Upper lobe of left lung (tissue), 6 donors: ENCODE results near the gene TPCN1. TPM values are rescaled to one million over a fixed set of nuclear protein-coding genes. Genes with fewer than 3 reads are reported as not detected.
A peak's percentile ranks its signal among the peaks of the same experiment; 100 is the strongest.

Experiments used
- ATAC-seq, 2 donors: fragments of 200-7000 bp; cut with Tn5 transposase; one replicate each; pipeline ENCODE4 v1.9.1; 2022; ENCODE audit warnings: mild to moderate bottlenecking in 2 of 2, moderate library complexity in 2 of 2; ENCODE audit not compliant: low FRiP score in 2 of 2
- DNase-seq, 2 donors: peaks; one replicate each; pipeline ENCODE4 v3.0.0-alpha.2; 2019 to 2020
- H3K27ac ChIP-seq, 4 donors: fragments of 200-600 bp; sonication (generic); one replicate each; pipeline ENCODE4 v1.5.1; 2016 to 2019
- H3K27me3 ChIP-seq, 4 donors: fragments of 200-600 bp; sonication (generic); one replicate each; pipeline ENCODE4 v1.5.1; 2017 to 2019
- H3K36me3 ChIP-seq, 4 donors: fragments of 200-600 bp; sonication (generic); one replicate each; pipeline ENCODE4 v1.5.1; 2016 to 2019
- H3K4me1 ChIP-seq, 4 donors: fragments of 200-600 bp; sonication (generic); one replicate each; pipeline ENCODE4 v1.5.1; 2018 to 2019
- H3K4me3 ChIP-seq, 4 donors: fragments of 200-600 bp; sonication (generic); one replicate each; pipeline ENCODE4 v1.5.1; 2017 to 2019; ENCODE audit warnings: mild to moderate bottlenecking in 2 of 4, moderate library complexity in 1 of 4
- H3K9me3 ChIP-seq, 4 donors: fragments of 200-600 bp; sonication (generic); one replicate each; pipeline ENCODE4 v1.5.1; 2018 to 2019
- CTCF ChIP-seq, 6 experiments: fragments of 450-650 bp in 4 of 6; fragments of 200-600 bp in 2 of 6; sonication (generic) in 2 of 6; IDR thresholded peaks; one replicate each; pipeline ENCODE4 v1.5.1; 2016 to 2019; ENCODE audit warnings: antibody characterized with exemption in 6 of 6
- EP300 ChIP-seq, 4 donors: sonication (generic); formaldehyde crosslinking; IDR thresholded peaks; one replicate each; pipeline ENCODE4 v1.5.1; 2017; ENCODE audit warnings: antibody characterized with exemption in 4 of 4, control low read depth in 2 of 4
- POLR2A ChIP-seq, 4 donors: fragments of 450-650 bp; IDR thresholded peaks; one replicate each; pipeline ENCODE4 v1.5.1; 2016 to 2017; ENCODE audit warnings: antibody characterized with exemption in 4 of 4, mild to moderate bottlenecking in 2 of 4
- POLR2AphosphoS5 ChIP-seq, 2 donors: sonication (generic); formaldehyde crosslinking; IDR thresholded peaks; one replicate each; pipeline ENCODE4 v1.5.1; 2017; ENCODE audit warnings: antibody characterized with exemption in 2 of 2
- WGBS, 2 donors: methylation state at CpG; one replicate each; pipeline ENCODE4 v1.1.5; 2017 to 2018; 5-methylcytosine and 5-hydroxymethylcytosine counted together
- total RNA-seq, 6 donors: library from RNA; depleted of rRNA in 4 of 6; stranded (reverse); fragments of >200 nt in 4 of 6; gene quantifications; one replicate each; pipeline versions ENCODE4 v1.1.0 to v1.2.1, GENCODE V29; 2016 to 2021
- donor health status: DM: no; HTN: no; CAD: no; lungs with moderate emphysema.
- donor health status: DM: no; HTN: yes; CAD: no; lungs with severe emphysema.

Gene TPCN1
- total RNA-seq, 6 donors from 2014 or later = 36.6 to 193 (median 52.2) TPM

GRCh38 chr12:113270709-113271009, 49.4 kb downstream of the TPCN1 start:
- WGBS, 2 donors = 96 to 97% methylated on average over 11 of the region's 11 CpGs
- Histone ChIP-seq H3K4me3 (no peak overlapping the region), H3K4me1 (peaks cover 18 to 23% (median 20%) of the 10 kb centered on the region in 4 donors), H3K27me3 (no peaks in the 10 kb centered on the region), H3K9me3 (no peaks in the 10 kb centered on the region), H3K27ac (peak overlapping the region in 3 of 4 donors; percentile 50 to 76 (median 74)), H3K36me3 (peaks cover 32 to 92% (median 60%) of the 10 kb centered on the region in 4 donors)
- TF ChIP-seq EP300 (IDR thresholded peaks at IDR 0.05) (no peak), CTCF (IDR thresholded peaks at IDR 0.05) (no peak), POLR2A (IDR thresholded peaks at IDR 0.05) (no peak), POLR2AphosphoS5 (IDR thresholded peaks at IDR 0.05) (no peak)
- peak in 1 of 2 donors; percentile 56 for DNase-seq
- no peak for ATAC-seq

GRCh38 chr12:113271466-113271852, 50.2 kb downstream of the TPCN1 start:
- Histone ChIP-seq H3K4me1 (peaks cover 18 to 23% (median 20%) of the 10 kb centered on the region in 4 donors), H3K9me3 (no peaks in the 10 kb centered on the region), H3K27ac (peak overlapping the region; percentile 48 to 76 (median 62)), H3K36me3 (peaks cover 31 to 91% (median 55%) of the 10 kb centered on the region in 4 donors), H3K4me3 (no peak overlapping the region), H3K27me3 (no peaks in the 10 kb centered on the region)
- no peak for TF ChIP-seq CTCF (IDR thresholded peaks at IDR 0.05)
- no peak for TF ChIP-seq EP300 (IDR thresholded peaks at IDR 0.05)
- TF ChIP-seq POLR2A (IDR thresholded peaks at IDR 0.05) = no peak
- TF ChIP-seq POLR2AphosphoS5 (IDR thresholded peaks at IDR 0.05) = no peak
- 84 to 86% methylated on average over 10 of the region's 10 CpGs for WGBS, 2 donors
- ATAC-seq (no peak), DNase-seq (no peak)

- Histone ChIP-seq H3K9me3 (no peaks in the 10 kb centered on the region), H3K27me3 (no peaks in the 10 kb centered on the region), H3K4me3 (no peak overlapping the region), H3K4me1 (peaks cover 18 to 23% (median 20%) of the 10 kb centered on the region in 4 donors), H3K36me3 (peaks cover 25 to 91% (median 53%) of the 10 kb centered on the region in 4 donors), H3K27ac (peak overlapping the region; percentile 48 to 76 (median 62))
- DNase-seq (peak in 1 of 2 donors; percentile 71), ATAC-seq (peak; percentile 81 to 97)
- WGBS, 2 donors = 56 to 64% methylated on average over 11 to 12 of the region's 12 CpGs
- peak in 1 of 4 donors; percentile 30 for TF ChIP-seq POLR2A (IDR thresholded peaks at IDR 0.05)
- no peak for TF ChIP-seq EP300 (IDR thresholded peaks at IDR 0.05)
- peak; percentile 53 to 55 for TF ChIP-seq POLR2AphosphoS5 (IDR thresholded peaks at IDR 0.05)
- no peak for TF ChIP-seq CTCF (IDR thresholded peaks at IDR 0.05)
These were observed 50.7 kb downstream of the TPCN1 start for GRCh38 chr12:113271853-113272561.

- DNase-seq = no peak
- Histone ChIP-seq H3K4me1 (peaks cover 18 to 23% (median 20%) of the 10 kb centered on the region in 4 donors), H3K36me3 (peaks cover 28 to 91% (median 57%) of the 10 kb centered on the region in 4 donors), H3K4me3 (no peak overlapping the region), H3K9me3 (no peaks in the 10 kb centered on the region), H3K27me3 (no peaks in the 10 kb centered on the region), H3K27ac (peak overlapping the region in 3 of 4 donors; percentile 50 to 76 (median 74))
- no peak for TF ChIP-seq CTCF (IDR thresholded peaks at IDR 0.05)
- no peak for TF ChIP-seq EP300 (IDR thresholded peaks at IDR 0.05)
- TF ChIP-seq POLR2AphosphoS5 (IDR thresholded peaks at IDR 0.05) = no peak
- TF ChIP-seq POLR2A (IDR thresholded peaks at IDR 0.05) = no peak
- 87 to 92% methylated on average over 13 of the region's 13 CpGs for WGBS, 2 donors
- ATAC-seq = no peak
These were observed 51.9 kb downstream of the TPCN1 start for GRCh38 chr12:113273053-113273725.
